Left lung (tissue), 10 donors: Measurements from ENCODE around the gene PROSER2. TPM values are rescaled to one million over a fixed set of nuclear protein-coding genes. Genes with fewer than 3 reads are reported as not detected.

ENCODE experiments used
- ATAC-seq: fragments of 200-7000 bp; cut with Tn5 transposase; one replicate; pipeline ENCODE4 v1.9.1; 2020; ENCODE audit warnings: moderate library complexity
- DNase-seq, 4 donors: peaks; one replicate each; pipeline ENCODE4 v3.0.0-alpha.2; 2013 to 2020
- H3K27ac ChIP-seq, 2 donors: fragments of 200-600 bp; sonication (generic) in 1 of 2; one replicate each; pipeline versions ENCODE4 v1.5.0 to v1.8.0; 2020 to 2021
- H3K27me3 ChIP-seq, 2 donors: fragments of 200-600 bp; sonication (generic) in 1 of 2; one replicate each; pipeline versions ENCODE4 v1.5.0 to v1.8.0; 2020 to 2021
- H3K36me3 ChIP-seq, 2 donors: fragments of 200-600 bp; sonication (generic) in 1 of 2; one replicate each; pipeline versions ENCODE4 v1.5.0 to v1.8.0; 2020 to 2021
- H3K4me1 ChIP-seq, 2 donors: fragments of 200-600 bp; one replicate each; pipeline ENCODE4 v1.8.0; 2021
- H3K4me3 ChIP-seq, 2 donors: fragments of 200-600 bp; sonication (generic) in 1 of 2; one replicate each; pipeline versions ENCODE4 v1.5.0 to v1.8.0; 2020 to 2021; ENCODE audit warnings: mild to moderate bottlenecking in 1 of 2
- H3K9me3 ChIP-seq, 2 donors: fragments of 200-600 bp; sonication (generic) in 1 of 2; one replicate each; pipeline versions ENCODE4 v1.5.0 to v1.8.0; 2020 to 2021
- CTCF ChIP-seq, 2 donors: fragments of 200-600 bp; sonication (generic) in 1 of 2; IDR thresholded peaks; one replicate each; pipeline versions ENCODE4 v1.5.0 to v1.8.0; 2021; ENCODE audit warnings: antibody characterized with exemption in 2 of 2
- intact Hi-C, 2 donors: fragments of 100-400 bp; cut with DNase I; formaldehyde crosslinking; loops; one replicate each; pipeline versions ENCODE4 v1.11.2 to v1.14.2; 2022
- polyA plus RNA-seq, 6 donors: library from polyadenylated mRNA; unstranded; fragments of 120-200 nt; gene quantifications; one replicate each; pipeline ENCODE4 v1.2.1, GENCODE V29; 2013; ENCODE audit not compliant: insufficient read length in 6 of 6
- total RNA-seq, 2 donors: library from RNA; stranded (reverse); fragmentation: NEBNext Ultra II Directional; extraction: Animal tissue kit (Norgen Biotek cat#: 25700); gene quantifications; one replicate each; pipeline ENCODE4 v1.2.1, GENCODE V29; 2021
- donor health status: DM: no; HTN: yes; CAD: no.
- donor health status: DM: no; HTN: no; CAD: no.

The PROSER2 gene
- total and polyA plus RNA-seq, 8 donors: 2.0 to 14.8 (median 3.1) TPM

DNA sequence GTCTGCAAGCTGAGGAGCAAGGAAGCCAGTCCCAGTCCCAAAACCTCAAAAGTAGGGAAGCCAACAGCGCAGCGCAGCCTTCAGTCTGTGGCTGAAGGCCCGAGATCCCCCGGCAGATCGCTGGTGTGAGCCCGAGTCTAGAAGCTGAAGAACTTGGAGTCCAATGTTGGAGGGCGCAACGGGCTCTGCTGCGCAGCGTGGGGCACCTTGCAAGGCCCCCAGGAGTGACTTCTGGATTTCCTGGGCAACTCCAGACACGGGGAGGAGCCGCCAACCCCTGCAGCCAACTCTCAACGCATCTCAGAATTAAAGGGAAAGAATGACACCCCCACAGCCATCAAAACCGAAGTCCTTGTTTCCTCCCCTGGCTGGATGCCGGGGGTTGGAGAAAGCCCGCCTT lies 18.8 kb upstream of the PROSER2 start:
- Histone ChIP-seq H3K4me3 (no peak overlapping the region), H3K27me3 (no peaks in the 10 kb centered on the region), H3K9me3 (no peaks in the 10 kb centered on the region), H3K36me3 (no peaks in the 10 kb centered on the region), H3K4me1 (no peaks in the 10 kb centered on the region), H3K27ac (no peak overlapping the region)
- DNase-seq (no peak), ATAC-seq (no peak)
- intact Hi-C loops: no loop called here
- no peak for TF ChIP-seq CTCF (IDR thresholded peaks at IDR 0.05)

DNA sequence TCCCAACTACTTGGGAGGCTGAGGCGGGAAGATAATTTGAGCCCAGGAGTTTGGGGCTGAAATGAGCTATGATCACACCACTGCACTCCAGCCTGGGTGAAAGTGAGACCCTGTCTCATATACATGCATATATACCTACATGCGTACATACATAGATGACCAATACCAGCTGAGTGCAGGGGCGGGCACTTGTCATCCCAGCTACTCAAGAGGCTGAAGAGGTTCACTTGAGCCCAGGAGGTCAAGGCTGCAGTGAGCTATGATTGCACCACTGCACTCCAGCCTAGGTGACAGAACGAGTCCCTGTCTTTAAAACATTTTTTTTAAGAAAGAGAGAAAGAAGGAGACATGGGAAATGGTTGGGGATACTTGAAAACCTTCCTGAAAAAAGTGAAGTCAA lies 17.4 kb upstream of the PROSER2 start:
- no peak for DNase-seq
- H3K4me1 ChIP-seq: no peaks in the 10 kb centered on the region
- H3K36me3 ChIP-seq: no peaks in the 10 kb centered on the region
- peak; percentile 76 for ATAC-seq
- H3K4me3 ChIP-seq: no peak overlapping the region
- intact Hi-C loops: no loop called here
- no peaks in the 10 kb centered on the region for H3K9me3 ChIP-seq
- no peaks in the 10 kb centered on the region for H3K27me3 ChIP-seq
- no peak for TF ChIP-seq CTCF (IDR thresholded peaks at IDR 0.05)
- H3K27ac ChIP-seq: no peak overlapping the region

DNA sequence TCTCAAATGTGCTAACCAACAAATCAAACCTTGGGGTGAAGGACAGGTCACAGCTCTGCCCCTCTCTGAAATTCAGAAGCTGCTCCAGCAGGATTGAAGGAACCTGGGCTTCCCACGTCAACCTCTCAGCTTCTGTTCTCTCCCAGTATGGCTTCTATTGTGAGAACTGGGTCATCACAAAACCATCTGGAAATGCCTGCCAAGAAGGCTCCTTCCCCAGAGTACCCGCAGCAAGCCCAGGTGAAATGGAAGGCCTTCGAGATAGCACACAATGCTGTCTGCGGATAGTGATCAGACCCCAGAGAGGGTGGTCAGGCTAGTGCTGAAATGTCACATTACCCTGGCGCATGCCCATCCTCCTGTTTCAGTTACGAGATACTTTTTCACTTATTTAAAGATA lies 16.4 kb upstream of the PROSER2 start:
- no peak for DNase-seq
- TF ChIP-seq CTCF (IDR thresholded peaks at IDR 0.05): no peak
- ATAC-seq: no peak
- intact Hi-C loops: no loop called here
- Histone ChIP-seq H3K4me1 (no peaks in the 10 kb centered on the region), H3K27me3 (no peaks in the 10 kb centered on the region), H3K27ac (no peak overlapping the region), H3K36me3 (no peaks in the 10 kb centered on the region), H3K4me3 (no peak overlapping the region), H3K9me3 (no peaks in the 10 kb centered on the region)

GRCh38 chr10:11808808-11809207 lies 14.3 kb upstream of the PROSER2 start:
- H3K27me3 ChIP-seq: no peaks in the 10 kb centered on the region
- DNase-seq (no peak), ATAC-seq (no peak)
- no peak overlapping the region for H3K27ac ChIP-seq
- H3K4me1 ChIP-seq: no peaks in the 10 kb centered on the region
- no peaks in the 10 kb centered on the region for H3K9me3 ChIP-seq
- TF ChIP-seq CTCF (IDR thresholded peaks at IDR 0.05): no peak
- H3K36me3 ChIP-seq: no peaks in the 10 kb centered on the region
- intact Hi-C loops: no loop called here
- H3K4me3 ChIP-seq: no peak overlapping the region

- intact Hi-C loops: no loop called here
- Histone ChIP-seq H3K4me3 (no peak overlapping the region), H3K36me3 (no peaks in the 10 kb centered on the region), H3K27ac (no peak overlapping the region), H3K27me3 (no peaks in the 10 kb centered on the region), H3K9me3 (no peaks in the 10 kb centered on the region), H3K4me1 (peaks cover 0 to 7% of the 10 kb centered on the region in 2 donors)
- ATAC-seq (peak; percentile 36), DNase-seq (peak in 1 of 4 donors; percentile 28)
- no peak for TF ChIP-seq CTCF (IDR thresholded peaks at IDR 0.05)
These were observed 12.8 kb upstream of the PROSER2 start for GRCh38 chr10:11810313-11810766.
